Measurements from ENCODE around the gene NUDT14.

Gene NUDT14

GRCh38 chr14:105149146-105149781 is 31.8 kb downstream of the NUDT14 start:
- POLR2A ChIA-PET, result no interaction called here
- no peak overlapping the region for H3K4me3 ChIP-seq (ENCODE audit: low read depth, low read length)
- no peaks in the 10 kb centered on the region for H3K4me1 ChIP-seq (ENCODE audit: control insufficient read depth, insufficient read depth, low read length)
- no peak for TF ChIP-seq ZNF548 (tag by site-specific recombination; IDR thresholded peaks at IDR 0.05)
- TF ChIP-seq ZBTB44 (tag by site-specific recombination; IDR thresholded peaks at IDR 0.05), result no peak
- TF ChIP-seq PATZ1 (tag by site-specific recombination; IDR thresholded peaks at IDR 0.05), result peak; percentile 15; the same call in 1 of the 2 replicates
- 0 out of 2 replicates have a peak, but pooled peaks have one; percentile 18 for TF ChIP-seq ZFHX2 (tag by site-specific recombination; conservative IDR thresholded peaks at IDR 0.05)
- TF ChIP-seq ZNF280D (tag by site-specific recombination; IDR thresholded peaks at IDR 0.05), result no peak
- TF ChIP-seq GLIS2 (tag by site-specific recombination; IDR thresholded peaks at IDR 0.05), result 0 out of 2 replicates have a peak, but pooled peaks have one; percentile 12
- TF ChIP-seq BCL11B (tag by site-specific recombination; IDR thresholded peaks at IDR 0.05; ENCODE audit: low read depth), result no peak
- no peak for TF ChIP-seq ZNF138 (tag by site-specific recombination; IDR thresholded peaks at IDR 0.05; ENCODE audit: borderline replicate concordance)
- 0 out of 2 replicates have a peak, but pooled peaks have one; percentile 24 for TF ChIP-seq ZNF600 (tag by site-specific recombination; IDR thresholded peaks at IDR 0.05)
- TF ChIP-seq ZBTB7A (tag by site-specific recombination; IDR thresholded peaks at IDR 0.05; ENCODE audit: low read depth), result peak; percentile 53; the same call in 1 of the 2 replicates
- H3K36me3 ChIP-seq (ENCODE audit: control insufficient read depth in 2 of 2, insufficient read depth in 1 of 2, low read length in 2 of 2), result peaks cover 0 to 78% of the 10 kb centered on the region in 2 experiments; a peak in 1 of 3 replicates
- H3K9me3 ChIP-seq (ENCODE audit: control insufficient read depth, insufficient read depth, low read depth, low read length), result no peaks in the 10 kb centered on the region
- CTCF ChIA-PET, result no interaction called here
- H3K27ac ChIP-seq (ENCODE audit: extremely low read depth, low read depth, low read length), result no peak overlapping the region

GRCh38 chr14:105148604-105149145 is 32.4 kb downstream of the NUDT14 start:
- POLR2A ChIA-PET, result no interaction called here
- peaks cover 0 to 77% of the 10 kb centered on the region in 2 experiments; a peak in 1 of 3 replicates for H3K36me3 ChIP-seq (ENCODE audit: control insufficient read depth in 2 of 2, insufficient read depth in 1 of 2, low read length in 2 of 2)
- TF ChIP-seq KLF17 (tag by site-specific recombination; IDR thresholded peaks at IDR 0.05) (no peak), HIC1 (tag by site-specific recombination; IDR thresholded peaks at IDR 0.05) (peak; percentile 46; the same call in 1 of the 2 replicates), ZBTB1 (tag by site-specific recombination; IDR thresholded peaks at IDR 0.05) (no peak), ZNF138 (tag by site-specific recombination; IDR thresholded peaks at IDR 0.05; ENCODE audit: borderline replicate concordance) (no peak), ZNF354C (tag by site-specific recombination; IDR thresholded peaks at IDR 0.05; ENCODE audit: borderline replicate concordance, low read depth) (no peak), CTCF (tag by site-specific recombination; IDR thresholded peaks at IDR 0.05) (no peak), PRDM10 (tag by site-specific recombination; IDR thresholded peaks at IDR 0.05) (no peak)

More at GRCh38 chr14:105148604-105149145, 32.4 kb downstream of the NUDT14 start:
- no peak overlapping the region for H3K4me3 ChIP-seq (ENCODE audit: low read depth, low read length)
- CTCF ChIA-PET, result no interaction called here
- H3K27ac ChIP-seq (ENCODE audit: extremely low read depth, low read depth, low read length), result no peak overlapping the region
- H3K4me1 ChIP-seq (ENCODE audit: control insufficient read depth, insufficient read depth, low read length), result no peaks in the 10 kb centered on the region
- no peaks in the 10 kb centered on the region for H3K9me3 ChIP-seq (ENCODE audit: control insufficient read depth, insufficient read depth, low read depth, low read length)

All from HEK293 (cell line).